K562 (cell line): Measurements from ENCODE around the gene VPS50. TPM values are rescaled to one million over a fixed set of nuclear protein-coding genes. Genes with fewer than 3 reads are reported as not detected.
A peak's percentile ranks its signal among the peaks of the same experiment; 100 is the strongest.

ENCODE experiments used
- ATF1 ChIP-seq, 2 experiments: fragments of 450-650 bp in 1 of 2; IDR thresholded peaks; 2 replicates each; pipeline ENCODE4 v1.6.1; 2016; ENCODE audit warnings: missing compliant biosample characterization in 1 of 2, missing genetic modification characterization in 1 of 2
- CHD4 ChIP-seq: fragments of 200-600 bp; sonication (generic); IDR thresholded peaks from 3 replicates; pipeline ENCODE4 v1.6.1; 2012; ENCODE audit warnings: low read depth, mild to moderate bottlenecking, mixed read lengths, low read length, inconsistent platforms; ENCODE audit not compliant: insufficient read depth, insufficient replicate concordance, poor library complexity, severe bottlenecking
- FOS ChIP-seq: IDR thresholded peaks from 3 replicates; pipeline ENCODE4 v1.6.1; 2011; ENCODE audit not compliant: insufficient read length; ENCODE audit errors: extremely low read depth
- HDAC1 ChIP-seq, 2 experiments: fragments of 450-650 bp; IDR thresholded peaks; 2 replicates each; pipeline ENCODE4 v1.6.1; 2016 to 2017; ENCODE audit warnings: inconsistent platforms in 1 of 2, mild to moderate bottlenecking in 1 of 2, moderate library complexity in 1 of 2
- MCM7 ChIP-seq, 2 experiments: fragments of 450-650 bp; IDR thresholded peaks; 2 replicates each; pipeline ENCODE4 v1.6.1; 2016 to 2018
- PML ChIP-seq: IDR thresholded peaks from 2 replicates; pipeline ENCODE4 v1.6.1; 2012; ENCODE audit warnings: low read length, inconsistent platforms
- RBBP5 ChIP-seq: fragments of 200-600 bp; sonication (generic); IDR thresholded peaks from 2 replicates; pipeline ENCODE4 v1.6.1; 2012; ENCODE audit warnings: borderline replicate concordance, mild to moderate bottlenecking, low read length, control low read depth, inconsistent platforms; ENCODE audit not compliant: insufficient read depth, poor library complexity, severe bottlenecking
- RBFOX2 ChIP-seq: fragments of 200-400 bp; formaldehyde crosslinking; IDR thresholded peaks from 2 replicates; pipeline ENCODE4 v1.6.1; 2017; ENCODE audit warnings: low read depth, mild to moderate bottlenecking, low read length, moderate library complexity
- SOX6 ChIP-seq: fragments of 450-650 bp; IDR thresholded peaks from 2 replicates; pipeline ENCODE4 v1.6.1; 2014; ENCODE audit warnings: mild to moderate bottlenecking
- SRSF1 ChIP-seq: fragments of 200-400 bp; formaldehyde crosslinking; IDR thresholded peaks from 2 replicates; pipeline ENCODE4 v1.6.1; 2017; ENCODE audit warnings: mild to moderate bottlenecking, low read depth, low read length, moderate library complexity
- TBL1XR1 ChIP-seq, 2 experiments: IDR thresholded peaks; 2 replicates each; pipeline ENCODE4 v1.6.1; 2012; ENCODE audit warnings: improper control_type of control experiment in 2 of 2, low read length in 2 of 2, mild to moderate bottlenecking in 1 of 2
- TEAD2 ChIP-seq: fragments of 450-650 bp; IDR thresholded peaks from 2 replicates; pipeline ENCODE4 v1.6.1; 2016; ENCODE audit warnings: missing genetic modification characterization, control low read depth, missing compliant biosample characterization
- ZEB2 ChIP-seq: fragments of 450-650 bp; IDR thresholded peaks from 2 replicates; pipeline ENCODE4 v1.6.1; 2016
- ZNF253 ChIP-seq: fragments of 250-450 bp; sonication (Bioruptor Pico); conservative IDR thresholded peaks from 2 replicates; pipeline ENCODE4 v1.6.1; 2021; ENCODE audit warnings: mild to moderate bottlenecking
- ZNF444 ChIP-seq: fragments of 250-450 bp; sonication (Bioruptor Pico); IDR thresholded peaks from 2 replicates; pipeline ENCODE4 v1.4.0; 2020; ENCODE audit warnings: mild to moderate bottlenecking, moderate library complexity
- ZNF707 ChIP-seq: fragments of 250-450 bp; sonication (Bioruptor Pico); conservative IDR thresholded peaks from 2 replicates; pipeline ENCODE4 v1.8.0; 2022; ENCODE audit warnings: inconsistent platforms, mild to moderate bottlenecking, moderate library complexity
- polyA plus RNA-seq, 8 experiments: library from polyadenylated mRNA; depleted of rRNA in 4 of 8; stranded (reverse) in 5 of 8; unstranded in 3 of 8; fragments of >200 nt; fragmentation: Nextera tagmentation in 2 of 8; fragmentation: Illumina TruSeq in 1 of 8; extraction: Ambion mirVana in 2 of 8; extraction: Trizol in 1 of 8; gene quantifications; 2 replicates each; pipeline versions ENCODE4 v1.2.1 to v1.2.3, GENCODE V29; 2011 to 2014; ENCODE audit warnings: inconsistent platforms in 1 of 8, missing spikeins in 1 of 8
- total RNA-seq, 7 experiments: library from RNA; depleted of rRNA in 6 of 7; stranded (reverse); fragments of >200 nt in 6 of 7; fragmentation: Illumina TruSeq in 2 of 7; extraction: Trizol in 2 of 7; gene quantifications; 2 replicates each; pipeline versions ENCODE4 v1.2.1 to v1.2.3, GENCODE V29; 2011 to 2021; ENCODE audit warnings: low replicate concordance in 1 of 7
- TF ChIP-seq, protein P1 (sequence below): sonication (generic); formaldehyde crosslinking; IDR thresholded peaks from 2 replicates; pipeline ENCODE4 v1.8.1; 2023; ENCODE audit warnings: mild to moderate bottlenecking, missing genetic modification reagents, moderate library complexity
- TF ChIP-seq, protein P2 (sequence below): fragments of 200-400 bp; formaldehyde crosslinking; IDR thresholded peaks from 2 replicates; pipeline ENCODE4 v1.6.1; 2017; ENCODE audit warnings: mild to moderate bottlenecking, low read depth, low read length, moderate library complexity
- TF ChIP-seq, protein P3 (sequence below): fragments of 250-450 bp; sonication (Bioruptor Pico); IDR thresholded peaks from 2 replicates; pipeline ENCODE4 v1.5.1; 2021; ENCODE audit warnings: mild to moderate bottlenecking
- TF ChIP-seq, protein P4 (sequence below): fragments of 250-450 bp; sonication (Bioruptor Pico); IDR thresholded peaks from 2 replicates; pipeline ENCODE4 v1.8.0; 2021; ENCODE audit warnings: borderline replicate concordance, mild to moderate bottlenecking, moderate library complexity; ENCODE audit not compliant: poor library complexity, severe bottlenecking
- TF ChIP-seq, protein P5 (sequence below): IDR thresholded peaks from 2 replicates; pipeline ENCODE4 v1.6.1; 2011; ENCODE audit not compliant: insufficient read length; ENCODE audit errors: extremely low read depth

The VPS50 gene
- total and polyA plus RNA-seq, 9 of the 15 experiments (the other 6 are each of a cell fraction or from before 2014, with no cell fraction given), result 10.5 to 29.4 (median 15.8) TPM

DNA sequence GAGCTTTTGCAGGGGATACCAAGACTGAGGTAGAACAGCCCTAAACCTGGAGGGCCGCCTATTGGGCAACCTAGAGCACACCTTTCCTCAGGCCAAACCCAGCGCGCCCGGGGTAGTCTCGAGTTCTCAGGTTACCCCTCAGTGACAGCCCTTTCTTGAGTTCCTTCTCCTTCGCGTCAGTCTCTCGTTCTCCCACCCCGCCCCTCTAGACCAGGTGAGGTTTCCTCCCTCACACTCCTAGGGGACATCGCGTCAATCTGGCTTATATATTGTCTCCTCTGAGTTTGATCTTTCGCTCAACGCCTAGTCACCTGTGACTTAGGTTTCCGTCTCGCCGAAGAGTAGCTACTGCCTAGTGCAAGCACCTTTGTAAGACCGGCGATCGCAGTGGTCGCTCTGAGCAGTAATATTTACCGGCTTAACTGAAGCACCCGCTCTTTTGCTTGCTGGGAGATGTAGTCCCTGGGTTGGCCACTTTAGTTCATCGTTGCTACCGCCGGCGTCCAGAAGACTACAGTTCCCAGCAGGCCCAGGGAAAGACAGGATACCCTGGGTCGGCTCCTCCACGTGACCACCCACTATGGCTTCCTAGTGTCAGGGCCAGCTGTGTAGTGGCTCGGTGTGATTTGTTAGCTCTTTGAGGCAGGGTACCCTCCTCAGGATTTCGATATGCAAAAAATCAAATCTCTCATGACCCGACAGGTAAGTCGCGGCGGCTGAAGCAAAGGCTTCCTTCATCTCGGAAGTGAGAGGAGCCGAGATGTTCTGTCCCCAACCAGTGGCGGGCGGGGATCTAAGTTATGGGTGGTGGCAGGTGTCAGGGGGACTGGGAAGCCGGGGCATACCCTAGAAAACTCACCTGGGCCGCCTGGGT is at the start of gene VPS50 (continued):
- TF ChIP-seq, protein P1, sequence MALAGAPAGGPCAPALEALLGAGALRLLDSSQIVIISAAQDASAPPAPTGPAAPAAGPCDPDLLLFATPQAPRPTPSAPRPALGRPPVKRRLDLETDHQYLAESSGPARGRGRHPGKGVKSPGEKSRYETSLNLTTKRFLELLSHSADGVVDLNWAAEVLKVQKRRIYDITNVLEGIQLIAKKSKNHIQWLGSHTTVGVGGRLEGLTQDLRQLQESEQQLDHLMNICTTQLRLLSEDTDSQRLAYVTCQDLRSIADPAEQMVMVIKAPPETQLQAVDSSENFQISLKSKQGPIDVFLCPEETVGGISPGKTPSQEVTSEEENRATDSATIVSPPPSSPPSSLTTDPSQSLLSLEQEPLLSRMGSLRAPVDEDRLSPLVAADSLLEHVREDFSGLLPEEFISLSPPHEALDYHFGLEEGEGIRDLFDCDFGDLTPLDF (CRISPR knock-in tag), result peak; percentile 75; the same call in 1 of the 2 replicates
- TF ChIP-seq TBL1XR1 (IDR thresholded peaks at IDR 0.05; ENCODE audit: low read length in 2 of 2) (no peak; a peak in 1 of 4 replicates), RBBP5 (peak; percentile 97), RBFOX2 (peak; percentile 69), SOX6 (no peak), ZNF707 (CRISPR knock-in tag) (no peak), PML (no peak; the same call in 1 of the 2 replicates), ZNF253 (CRISPR knock-in tag) (0 out of 2 replicates have a peak, but pooled peaks have one; percentile 40), HDAC1 (IDR thresholded peaks at IDR 0.05) (peak; percentile 69 to 97; a peak in 3 of 4 replicates), TEAD2 (tag) (no peak), ZEB2 (peak; percentile 92), MCM7 (IDR thresholded peaks at IDR 0.05) (no peak), SRSF1 (no peak), FOS (no peak), ZNF444 (CRISPR knock-in tag) (no peak), CHD4 (no peak), ATF1 (CRISPR knock-in tag; IDR thresholded peaks at IDR 0.05) (no peak), ATF1 (tag; IDR thresholded peaks at IDR 0.05) (peak; percentile 89)
- TF ChIP-seq, protein P2, sequence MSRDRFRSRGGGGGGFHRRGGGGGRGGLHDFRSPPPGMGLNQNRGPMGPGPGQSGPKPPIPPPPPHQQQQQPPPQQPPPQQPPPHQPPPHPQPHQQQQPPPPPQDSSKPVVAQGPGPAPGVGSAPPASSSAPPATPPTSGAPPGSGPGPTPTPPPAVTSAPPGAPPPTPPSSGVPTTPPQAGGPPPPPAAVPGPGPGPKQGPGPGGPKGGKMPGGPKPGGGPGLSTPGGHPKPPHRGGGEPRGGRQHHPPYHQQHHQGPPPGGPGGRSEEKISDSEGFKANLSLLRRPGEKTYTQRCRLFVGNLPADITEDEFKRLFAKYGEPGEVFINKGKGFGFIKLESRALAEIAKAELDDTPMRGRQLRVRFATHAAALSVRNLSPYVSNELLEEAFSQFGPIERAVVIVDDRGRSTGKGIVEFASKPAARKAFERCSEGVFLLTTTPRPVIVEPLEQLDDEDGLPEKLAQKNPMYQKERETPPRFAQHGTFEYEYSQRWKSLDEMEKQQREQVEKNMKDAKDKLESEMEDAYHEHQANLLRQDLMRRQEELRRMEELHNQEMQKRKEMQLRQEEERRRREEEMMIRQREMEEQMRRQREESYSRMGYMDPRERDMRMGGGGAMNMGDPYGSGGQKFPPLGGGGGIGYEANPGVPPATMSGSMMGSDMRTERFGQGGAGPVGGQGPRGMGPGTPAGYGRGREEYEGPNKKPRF, result no peak
- TF ChIP-seq, protein P3, sequence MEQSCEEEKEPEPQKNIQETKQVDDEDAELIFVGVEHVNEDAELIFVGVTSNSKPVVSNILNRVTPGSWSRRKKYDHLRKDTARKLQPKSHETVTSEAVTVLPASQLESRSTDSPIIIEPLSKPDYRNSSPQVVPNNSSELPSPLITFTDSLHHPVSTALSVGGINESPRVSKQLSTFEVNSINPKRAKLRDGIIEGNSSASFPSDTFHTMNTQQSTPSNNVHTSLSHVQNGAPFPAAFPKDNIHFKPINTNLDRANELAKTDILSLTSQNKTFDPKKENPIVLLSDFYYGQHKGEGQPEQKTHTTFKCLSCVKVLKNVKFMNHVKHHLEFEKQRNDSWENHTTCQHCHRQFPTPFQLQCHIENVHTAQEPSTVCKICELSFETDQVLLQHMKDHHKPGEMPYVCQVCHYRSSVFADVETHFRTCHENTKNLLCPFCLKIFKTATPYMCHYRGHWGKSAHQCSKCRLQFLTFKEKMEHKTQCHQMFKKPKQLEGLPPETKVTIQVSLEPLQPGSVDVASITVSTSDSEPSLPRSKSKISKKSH (CRISPR knock-in tag), result no peak
- TF ChIP-seq, protein P4, sequence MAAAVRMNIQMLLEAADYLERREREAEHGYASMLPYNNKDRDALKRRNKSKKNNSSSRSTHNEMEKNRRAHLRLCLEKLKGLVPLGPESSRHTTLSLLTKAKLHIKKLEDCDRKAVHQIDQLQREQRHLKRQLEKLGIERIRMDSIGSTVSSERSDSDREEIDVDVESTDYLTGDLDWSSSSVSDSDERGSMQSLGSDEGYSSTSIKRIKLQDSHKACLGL (CRISPR knock-in tag), result no peak
- TF ChIP-seq, protein P5, sequence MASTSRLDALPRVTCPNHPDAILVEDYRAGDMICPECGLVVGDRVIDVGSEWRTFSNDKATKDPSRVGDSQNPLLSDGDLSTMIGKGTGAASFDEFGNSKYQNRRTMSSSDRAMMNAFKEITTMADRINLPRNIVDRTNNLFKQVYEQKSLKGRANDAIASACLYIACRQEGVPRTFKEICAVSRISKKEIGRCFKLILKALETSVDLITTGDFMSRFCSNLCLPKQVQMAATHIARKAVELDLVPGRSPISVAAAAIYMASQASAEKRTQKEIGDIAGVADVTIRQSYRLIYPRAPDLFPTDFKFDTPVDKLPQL, result no peak
